A549 treated with Mapracorat at 1 μM for 4 hours (cell line): ENCODE data around the gene EML3. TPM values are rescaled to one million over a fixed set of nuclear protein-coding genes. Genes with fewer than 3 reads are reported as not detected.

ENCODE experiments used
- total RNA-seq: library from RNA; stranded (reverse); fragments of 200-300 nt; extraction: Qiagen RNA extraction; gene quantifications from 5 replicates; pipeline ENCODE4 v1.2.3, GENCODE V29; 2022

EML3 gene, protein sequence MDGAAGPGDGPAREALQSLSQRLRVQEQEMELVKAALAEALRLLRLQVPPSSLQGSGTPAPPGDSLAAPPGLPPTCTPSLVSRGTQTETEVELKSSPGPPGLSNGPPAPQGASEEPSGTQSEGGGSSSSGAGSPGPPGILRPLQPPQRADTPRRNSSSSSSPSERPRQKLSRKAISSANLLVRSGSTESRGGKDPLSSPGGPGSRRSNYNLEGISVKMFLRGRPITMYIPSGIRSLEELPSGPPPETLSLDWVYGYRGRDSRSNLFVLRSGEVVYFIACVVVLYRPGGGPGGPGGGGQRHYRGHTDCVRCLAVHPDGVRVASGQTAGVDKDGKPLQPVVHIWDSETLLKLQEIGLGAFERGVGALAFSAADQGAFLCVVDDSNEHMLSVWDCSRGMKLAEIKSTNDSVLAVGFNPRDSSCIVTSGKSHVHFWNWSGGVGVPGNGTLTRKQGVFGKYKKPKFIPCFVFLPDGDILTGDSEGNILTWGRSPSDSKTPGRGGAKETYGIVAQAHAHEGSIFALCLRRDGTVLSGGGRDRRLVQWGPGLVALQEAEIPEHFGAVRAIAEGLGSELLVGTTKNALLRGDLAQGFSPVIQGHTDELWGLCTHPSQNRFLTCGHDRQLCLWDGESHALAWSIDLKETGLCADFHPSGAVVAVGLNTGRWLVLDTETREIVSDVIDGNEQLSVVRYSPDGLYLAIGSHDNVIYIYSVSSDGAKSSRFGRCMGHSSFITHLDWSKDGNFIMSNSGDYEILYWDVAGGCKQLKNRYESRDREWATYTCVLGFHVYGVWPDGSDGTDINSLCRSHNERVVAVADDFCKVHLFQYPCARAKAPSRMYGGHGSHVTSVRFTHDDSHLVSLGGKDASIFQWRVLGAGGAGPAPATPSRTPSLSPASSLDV
- 18.3 to 27.8 TPM (median 22.2 TPM) in 5 replicates for total RNA-seq

GRCh38 chr11:62612366-62613290, at the start of gene EML3, which contains the start of gene ROM1:
EML3 (minus strand) TSS chr11:62612775; CDS start chr11:62612457, 318 bp downstream.
ROM1 (plus strand) TSS chr11:62613257; CDS start chr11:62613282, 25 bp downstream.

DNA sequence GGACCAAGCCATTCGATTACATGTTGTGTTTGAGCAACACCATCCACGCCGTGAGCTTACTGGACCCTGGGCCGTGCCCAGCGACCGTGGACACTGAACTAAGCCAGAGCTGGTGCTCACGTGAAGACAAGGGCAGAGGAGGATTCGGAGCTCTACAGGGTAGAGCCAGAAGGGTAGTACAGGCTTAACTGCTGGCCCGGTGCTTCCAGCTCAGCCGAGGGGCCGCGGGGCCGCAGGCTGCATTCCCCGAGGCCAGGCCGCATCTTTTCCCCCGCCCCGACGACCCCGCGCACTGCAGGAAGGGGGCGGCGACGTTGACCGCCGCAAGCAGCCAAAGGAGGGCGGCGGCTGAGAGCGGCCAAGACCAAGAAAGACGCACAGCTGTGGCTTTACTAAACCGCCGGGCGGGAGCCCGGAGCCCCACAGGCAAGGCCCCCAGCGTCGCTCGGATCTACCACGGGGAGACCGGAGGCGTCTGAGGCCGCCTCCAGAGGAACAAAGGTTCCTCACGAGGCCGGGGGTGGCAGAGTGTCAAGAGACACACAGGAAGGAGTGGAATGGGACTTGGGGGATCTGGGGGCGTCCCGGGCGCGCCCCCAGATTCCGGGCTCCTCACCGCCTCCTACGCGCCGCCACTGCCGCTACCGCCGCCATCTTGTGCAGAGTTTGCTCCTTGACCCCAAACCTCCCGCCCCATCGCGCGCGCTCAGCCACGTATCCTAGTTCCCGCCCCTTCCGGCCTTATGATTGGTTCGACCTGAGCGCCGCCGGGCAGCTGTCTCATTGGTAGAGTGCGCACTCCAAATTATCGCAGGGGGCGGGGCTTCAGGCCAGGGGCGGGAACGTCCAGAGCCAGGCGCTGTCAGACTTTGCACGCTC, 33.6 kb upstream of the EML3 start, which contains the start of gene GANAB:
Gene GANAB (minus strand): TSS at position 668 of the 879 bp plus-strand sequence. CDS start 14 bp downstream, at position 654.

GRCh38 chr11:62621567-62622470, 9.2 kb upstream of the EML3 start, which contains the start of gene B3GAT3:
B3GAT3 (minus strand) TSS chr11:62621986; CDS start chr11:62621947, 39 bp downstream.

GRCh38 chr11:62601372-62602140, 11.0 kb downstream of the EML3 start, which contains the start of gene MTA2:
MTA2 (minus strand) TSS chr11:62601865; CDS start chr11:62601450, 415 bp downstream.

DNA sequence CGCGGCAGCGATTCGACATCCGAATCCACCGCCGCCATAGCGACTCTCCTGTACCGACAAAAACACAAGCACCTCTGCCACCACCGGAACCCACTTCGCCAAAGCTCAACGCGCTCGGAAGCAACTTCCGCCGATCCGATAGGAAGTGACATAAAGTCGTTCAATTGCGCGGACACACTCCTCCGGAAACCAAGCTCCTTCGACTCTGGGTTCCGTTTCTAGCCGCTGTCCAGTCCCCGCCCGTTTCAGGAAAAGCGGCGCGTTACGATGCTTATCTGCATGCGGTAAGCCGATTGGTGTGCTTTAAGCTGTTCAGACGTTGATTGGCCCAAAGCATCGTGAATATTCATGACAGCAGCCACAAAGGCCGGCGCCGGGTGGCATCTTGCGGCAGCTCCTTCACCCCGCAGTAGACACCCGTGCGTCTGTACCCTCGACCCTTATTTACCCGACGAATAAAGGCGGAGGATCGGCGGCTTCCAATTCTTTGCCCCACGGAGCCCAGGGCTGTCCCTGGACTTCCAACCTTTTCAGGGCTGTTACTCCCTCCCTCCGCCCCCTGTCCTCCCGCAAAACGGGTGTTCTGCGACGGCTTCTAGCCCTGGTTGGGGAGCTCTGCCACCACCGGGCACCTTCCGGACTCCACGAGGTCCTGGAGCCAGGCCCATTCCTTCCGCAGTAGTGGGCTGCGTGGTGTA, 21.0 kb downstream of the EML3 start, which contains the start of gene TUT1:
Gene TUT1 (minus strand): TSS at position 76 of the 698 bp plus-strand sequence. CDS start 38 bp downstream, at position 38.

DNA sequence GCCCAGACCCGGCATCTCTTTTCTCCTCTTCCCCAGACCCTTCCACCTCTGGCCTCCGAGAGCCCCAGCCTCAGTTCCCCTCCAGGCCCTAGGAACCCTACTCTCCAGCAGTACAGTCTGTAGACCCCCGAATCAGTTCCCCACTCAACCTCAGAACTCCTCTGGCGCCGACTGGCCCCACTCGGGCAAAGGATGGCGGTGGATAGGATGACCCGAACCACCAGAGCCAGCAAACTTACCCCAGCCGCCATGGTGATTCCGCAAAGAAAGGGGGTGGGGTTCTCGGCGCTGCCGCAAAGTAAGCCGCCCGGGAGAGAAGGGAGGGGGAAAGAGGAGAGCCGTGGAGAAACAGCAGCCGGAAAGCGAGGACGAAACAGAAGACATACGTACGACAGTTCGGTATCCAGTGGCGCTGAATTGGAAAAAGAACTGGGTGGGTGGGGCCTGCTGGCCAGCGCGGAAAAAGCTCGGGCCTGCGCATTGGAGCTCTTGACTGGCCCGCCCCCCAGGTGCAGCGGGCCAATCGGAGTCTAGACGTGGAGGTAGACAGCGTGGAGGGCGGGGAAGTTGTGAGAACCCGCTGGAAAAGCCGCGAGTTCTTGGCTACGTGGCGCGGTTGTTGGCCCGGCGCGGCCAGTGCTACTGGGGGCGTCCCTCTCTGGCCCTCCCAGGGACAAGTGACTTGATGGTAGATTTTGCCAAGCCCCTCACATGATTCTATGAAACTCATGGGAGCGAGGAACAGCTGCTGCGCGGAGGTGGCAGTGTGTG, 38.8 kb downstream of the EML3 start, which contains the start of gene EEF1G:
Gene EEF1G (minus strand): TSS at position 300 of the 771 bp plus-strand sequence. CDS start 49 bp downstream, at position 251.

Other genes starting within 250 kb of the EML3 start
- not detected in 5 replicates for gene SCGB1A1, start 193.7 kb downstream of the EML3 start, total RNA-seq
- 288 to 390 TPM (median 357 TPM) in 5 replicates for gene AHNAK, start 66.0 kb downstream of the EML3 start, total RNA-seq
- 1,940 to 2,067 TPM (median 1,987 TPM) in 5 replicates for gene EEF1G, start 38.9 kb downstream of the EML3 start, total RNA-seq
- 13.6 to 16.7 TPM (median 16.4 TPM) in 5 replicates for gene TUT1, start 21.3 kb downstream of the EML3 start, total RNA-seq
- gene MTA2, start 10.9 kb downstream of the EML3 start, total RNA-seq = 84.2 to 90.9 TPM (median 87.8 TPM) in 5 replicates
- 3.5 to 4.8 TPM (median 4.3 TPM) in 5 replicates for gene ROM1, start 482 bp upstream of the EML3 start, total RNA-seq
- gene B3GAT3, start 9.2 kb upstream of the EML3 start, total RNA-seq = 40.7 to 59.1 TPM (median 53.6 TPM) in 5 replicates
- 226 to 272 TPM (median 254 TPM) in 5 replicates for gene GANAB, start 33.8 kb upstream of the EML3 start, total RNA-seq
- gene INTS5, start 40.5 kb upstream of the EML3 start, total RNA-seq = 16.6 to 22.4 TPM (median 21.4 TPM) in 5 replicates
- gene C11orf98, start 52.4 kb upstream of the EML3 start, total RNA-seq = 120 to 142 TPM (median 133 TPM) in 5 replicates
- 9.8 to 16.3 TPM (median 14.4 TPM) in 5 replicates for gene CSKMT, start 52.5 kb upstream of the EML3 start, total RNA-seq
- 27.0 to 39.9 TPM (median 36.2 TPM) in 5 replicates for gene UQCC3, start 58.9 kb upstream of the EML3 start, total RNA-seq
- gene LBHD1, start 59.5 kb upstream of the EML3 start, total RNA-seq = 3.1 to 5.1 TPM (median 4.6 TPM) in 5 replicates
- gene UBXN1, start 66.3 kb upstream of the EML3 start, total RNA-seq = 102 to 125 TPM (median 116 TPM) in 5 replicates
- gene LRRN4CL, start 76.8 kb upstream of the EML3 start, total RNA-seq = 0.06 to 0.24 TPM (median 0.09 TPM) in 4 of 5 replicates, not detected in the other
- 54.7 to 81.4 TPM (median 71.3 TPM) in 5 replicates for gene BSCL2, start 94.6 kb upstream of the EML3 start, total RNA-seq
- gene GNG3, start 94.9 kb upstream of the EML3 start, total RNA-seq = not detected in 5 replicates
- gene HNRNPUL2, start 114.7 kb upstream of the EML3 start, total RNA-seq = 36.4 to 41.5 TPM (median 40.5 TPM) in 5 replicates
- 28.9 to 34.9 TPM (median 31.7 TPM) in 5 replicates for gene TTC9C, start 115.7 kb upstream of the EML3 start, total RNA-seq
- 1.1 to 1.8 TPM (median 1.6 TPM) in 5 replicates for gene ZBTB3, start 141.4 kb upstream of the EML3 start, total RNA-seq
- 165 to 180 TPM (median 178 TPM) in 5 replicates for gene POLR2G, start 148.8 kb upstream of the EML3 start, total RNA-seq
- gene TAF6L, start 158.6 kb upstream of the EML3 start, total RNA-seq = 11.7 to 16.5 TPM (median 12.7 TPM) in 5 replicates
- gene TMEM179B, start 174.6 kb upstream of the EML3 start, total RNA-seq = 78.3 to 95.8 TPM (median 85.2 TPM) in 5 replicates
- gene TMEM223, start 179.2 kb upstream of the EML3 start, total RNA-seq = 18.5 to 27.8 TPM (median 26.5 TPM) in 5 replicates
- 41.1 to 56.6 TPM (median 51.1 TPM) in 5 replicates for gene NXF1, start 192.7 kb upstream of the EML3 start, total RNA-seq
- 19.5 to 24.9 TPM (median 24.1 TPM) in 5 replicates for gene STX5, start 219.3 kb upstream of the EML3 start, total RNA-seq
- gene TEX54, start 220.1 kb upstream of the EML3 start, total RNA-seq = not detected in 5 replicates
- gene WDR74, start 226.8 kb upstream of the EML3 start, total RNA-seq = 74.3 to 86.7 TPM (median 77.3 TPM) in 5 replicates